DND-41 (cell line): ENCODE results near the gene LAMC3.

ENCODE experiments used
- ATAC-seq: fragments of 200-7000 bp; cut with Tn5 transposase; 3 replicates; pipeline ENCODE4 v1.9.1; 2021; ENCODE audit warnings: low read depth; ENCODE audit not compliant: insufficient read depth
- DNase-seq: peaks from one replicate; pipeline ENCODE4 v3.0.0-alpha.2; 2020
- H2AFZ ChIP-seq: 2 replicates; pipeline ENCODE4 v1.6.0; 2012; ENCODE audit warnings: low read depth, low read length
- H3K27ac ChIP-seq: 2 replicates; pipeline ENCODE4 v1.5.1; 2012; ENCODE audit warnings: low read length, inconsistent platforms
- H3K27me3 ChIP-seq: fragments of 200-600 bp; sonication (generic); 2 replicates; pipeline ENCODE4 v1.6.0; 2012; ENCODE audit warnings: low read length, mild to moderate bottlenecking, inconsistent platforms; ENCODE audit not compliant: insufficient read depth, poor library complexity
- H3K36me3 ChIP-seq: 2 replicates; pipeline ENCODE4 v1.5.1; 2012; ENCODE audit warnings: low read length, inconsistent platforms; ENCODE audit not compliant: insufficient read depth
- H3K4me1 ChIP-seq: 2 replicates; pipeline ENCODE4 v1.5.1; 2012; ENCODE audit warnings: mild to moderate bottlenecking, low read length; ENCODE audit not compliant: insufficient read depth
- H3K4me2 ChIP-seq: 2 replicates; pipeline ENCODE4 v1.6.0; 2012; ENCODE audit warnings: mild to moderate bottlenecking, moderate library complexity, low read length, inconsistent platforms; ENCODE audit not compliant: insufficient read depth
- H3K4me3 ChIP-seq, 2 experiments: fragments of 200-600 bp in 1 of 2; shearing (Covaris generic) in 1 of 2; 2 replicates each; pipeline ENCODE4 v1.5.1; 2012 to 2016; ENCODE audit warnings: inconsistent platforms in 2 of 2, low read length in 2 of 2, mild to moderate bottlenecking in 2 of 2, low read depth in 1 of 2, moderate library complexity in 1 of 2
- H3K79me2 ChIP-seq: 2 replicates; pipeline ENCODE4 v1.6.0; 2012; ENCODE audit warnings: low read length, inconsistent platforms; ENCODE audit not compliant: insufficient read depth
- H3K9ac ChIP-seq: 2 replicates; pipeline ENCODE4 v1.6.0; 2012; ENCODE audit warnings: low read depth, mild to moderate bottlenecking, inconsistent platforms, low read length, moderate library complexity
- H3K9me3 ChIP-seq: 2 replicates; pipeline ENCODE4 v1.5.1; 2012; ENCODE audit warnings: low read length, moderate library complexity, mild to moderate bottlenecking, inconsistent platforms; ENCODE audit not compliant: insufficient read depth, severe bottlenecking
- H4K20me1 ChIP-seq: 2 replicates; pipeline ENCODE4 v1.6.0; 2012; ENCODE audit warnings: low read length; ENCODE audit not compliant: insufficient read depth
- EZH2 ChIP-seq: IDR thresholded peaks from 3 replicates; pipeline ENCODE4 v1.6.1; 2012; ENCODE audit warnings: borderline replicate concordance, low read depth, mild to moderate bottlenecking, moderate library complexity, low read length, inconsistent platforms; ENCODE audit not compliant: severe bottlenecking
- TF ChIP-seq, protein P1 (sequence below): IDR thresholded peaks from 2 replicates; pipeline ENCODE4 v1.5.1; 2012; ENCODE audit warnings: borderline replicate concordance, low read length, moderate library complexity, mild to moderate bottlenecking; ENCODE audit not compliant: poor library complexity, severe bottlenecking; ENCODE audit errors: extremely low read depth

The LAMC3 gene

DNA sequence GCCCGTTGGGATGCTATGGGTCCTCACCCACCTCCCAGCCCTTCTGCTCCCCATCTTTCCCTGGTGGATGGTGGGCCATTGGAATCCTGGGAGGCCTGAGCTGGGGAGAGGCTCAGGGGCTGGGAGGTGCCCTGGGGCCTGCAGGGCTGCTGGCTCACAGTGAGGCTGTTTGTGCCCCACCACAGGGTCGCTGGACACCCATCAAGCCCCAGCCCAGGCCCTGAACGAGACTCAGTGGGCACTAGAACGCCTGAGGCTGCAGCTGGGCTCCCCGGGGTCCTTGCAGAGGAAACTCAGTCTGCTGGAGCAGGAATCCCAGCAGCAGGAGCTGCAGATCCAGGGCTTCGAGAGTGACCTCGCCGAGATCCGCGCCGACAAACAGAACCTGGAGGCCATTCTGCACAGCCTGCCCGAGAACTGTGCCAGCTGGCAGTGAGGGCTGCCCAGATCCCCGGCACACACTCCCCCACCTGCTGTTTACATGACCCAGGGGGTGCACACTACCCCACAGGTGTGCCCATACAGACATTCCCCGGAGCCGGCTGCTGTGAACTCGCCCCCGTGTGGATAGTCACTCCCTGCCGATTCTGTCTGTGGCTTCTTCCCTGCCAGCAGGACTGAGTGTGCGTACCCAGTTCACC is 82.5 kb downstream of the LAMC3 start:
- ATAC-seq, result no peak
- TF ChIP-seq, protein P1, sequence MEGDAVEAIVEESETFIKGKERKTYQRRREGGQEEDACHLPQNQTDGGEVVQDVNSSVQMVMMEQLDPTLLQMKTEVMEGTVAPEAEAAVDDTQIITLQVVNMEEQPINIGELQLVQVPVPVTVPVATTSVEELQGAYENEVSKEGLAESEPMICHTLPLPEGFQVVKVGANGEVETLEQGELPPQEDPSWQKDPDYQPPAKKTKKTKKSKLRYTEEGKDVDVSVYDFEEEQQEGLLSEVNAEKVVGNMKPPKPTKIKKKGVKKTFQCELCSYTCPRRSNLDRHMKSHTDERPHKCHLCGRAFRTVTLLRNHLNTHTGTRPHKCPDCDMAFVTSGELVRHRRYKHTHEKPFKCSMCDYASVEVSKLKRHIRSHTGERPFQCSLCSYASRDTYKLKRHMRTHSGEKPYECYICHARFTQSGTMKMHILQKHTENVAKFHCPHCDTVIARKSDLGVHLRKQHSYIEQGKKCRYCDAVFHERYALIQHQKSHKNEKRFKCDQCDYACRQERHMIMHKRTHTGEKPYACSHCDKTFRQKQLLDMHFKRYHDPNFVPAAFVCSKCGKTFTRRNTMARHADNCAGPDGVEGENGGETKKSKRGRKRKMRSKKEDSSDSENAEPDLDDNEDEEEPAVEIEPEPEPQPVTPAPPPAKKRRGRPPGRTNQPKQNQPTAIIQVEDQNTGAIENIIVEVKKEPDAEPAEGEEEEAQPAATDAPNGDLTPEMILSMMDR, result no peak
- TF ChIP-seq EZH2, result no peak

GRCh38 chr9:131092030-131092429 is 83.1 kb downstream of the LAMC3 start:
- Histone ChIP-seq H3K4me2 (no peak overlapping the region), H3K9me3 (no peaks in the 10 kb centered on the region), H3K36me3 (no peaks in the 10 kb centered on the region), H3K27me3 (no peaks in the 10 kb centered on the region), H3K27ac (no peak overlapping the region), H4K20me1 (no peaks in the 10 kb centered on the region), H2AFZ (no peak overlapping the region), H3K9ac (no peak overlapping the region), H3K79me2 (no peaks in the 10 kb centered on the region), H3K4me1 (no peaks in the 10 kb centered on the region), H3K4me3 (no peak overlapping the region)
- no peak for TF ChIP-seq EZH2
- TF ChIP-seq, protein P1, result no peak
- ATAC-seq (no peak), DNase-seq (no peak)

More for the DNA sequence above, 82.5 kb downstream of the LAMC3 start:
- no peak for DNase-seq
- no peaks in the 10 kb centered on the region for H3K9me3 ChIP-seq
- no peaks in the 10 kb centered on the region for H4K20me1 ChIP-seq
- no peak overlapping the region for H3K9ac ChIP-seq
- H2AFZ ChIP-seq, result no peak overlapping the region
- no peaks in the 10 kb centered on the region for H3K79me2 ChIP-seq
- no peak overlapping the region for H3K4me2 ChIP-seq
- no peaks in the 10 kb centered on the region for H3K36me3 ChIP-seq
- H3K27ac ChIP-seq, result no peak overlapping the region
- no peak overlapping the region for H3K4me3 ChIP-seq
- H3K4me1 ChIP-seq, result no peaks in the 10 kb centered on the region
- no peaks in the 10 kb centered on the region for H3K27me3 ChIP-seq

GRCh38 chr9:131092548-131093440 is 83.8 kb downstream of the LAMC3 start:
- no peak for ATAC-seq
- Histone ChIP-seq H4K20me1 (no peaks in the 10 kb centered on the region), H3K4me1 (no peaks in the 10 kb centered on the region), H3K9ac (no peak overlapping the region), H3K79me2 (no peaks in the 10 kb centered on the region), H3K27ac (no peak overlapping the region), H3K36me3 (no peaks in the 10 kb centered on the region), H3K9me3 (no peaks in the 10 kb centered on the region), H3K4me2 (no peak overlapping the region), H3K27me3 (no peaks in the 10 kb centered on the region), H2AFZ (no peak overlapping the region), H3K4me3 (no peak overlapping the region)
- TF ChIP-seq EZH2, result no peak
- TF ChIP-seq, protein P1, result no peak
- DNase-seq, result no peak
